IMR-90 (cell line): ENCODE results near the gene SORD.
"Not testable (repeated sequence)": the region's sequence is repeated elsewhere in the genome, so short reads cannot be mapped to it uniquely, and the experiment has no call there.

Source experiments
- CHD1 ChIP-seq: IDR thresholded peaks from 2 replicates; pipeline ENCODE4 v1.6.1; 2012; ENCODE audit warnings: low read depth, low read length, improper control_type of control experiment
- CTCF ChIP-seq: conservative IDR thresholded peaks from 2 replicates; pipeline ENCODE4 v1.5.1; 2012; ENCODE audit warnings: mild to moderate bottlenecking, low read depth, low read length, improper control_type of control experiment
- ELK1 ChIP-seq: fragments of 150-350 bp; IDR thresholded peaks from 2 replicates; pipeline ENCODE4 v1.6.1; 2016; ENCODE audit warnings: low read depth, mild to moderate bottlenecking, low read length, moderate library complexity, borderline replicate concordance
- FOS ChIP-seq: fragments of 150-350 bp; IDR thresholded peaks from 2 replicates; pipeline ENCODE4 v1.6.1; 2016; ENCODE audit warnings: low read depth, low read length
- MXI1 ChIP-seq: IDR thresholded peaks from 2 replicates; pipeline ENCODE4 v1.6.1; 2012; ENCODE audit warnings: low read depth, mild to moderate bottlenecking, low read length, moderate library complexity, borderline replicate concordance
- POLR2A ChIP-seq: IDR thresholded peaks from 2 replicates; pipeline ENCODE4 v1.6.1; 2012; ENCODE audit warnings: mild to moderate bottlenecking, low read depth, low read length
- RAD21 ChIP-seq: IDR thresholded peaks from 2 replicates; pipeline ENCODE4 v1.6.1; 2012; ENCODE audit warnings: low read length, improper control_type of control experiment
- RCOR1 ChIP-seq: IDR thresholded peaks from 2 replicates; pipeline ENCODE4 v1.6.1; 2012; ENCODE audit warnings: mild to moderate bottlenecking, low read length, improper control_type of control experiment; ENCODE audit not compliant: insufficient replicate concordance
- RFX5 ChIP-seq: IDR thresholded peaks from 2 replicates; pipeline ENCODE4 v1.8.0; 2012; ENCODE audit warnings: low read depth, mild to moderate bottlenecking, low read length, moderate library complexity

- not testable (repeated sequence) for TF ChIP-seq RFX5, CTCF, FOS, ELK1, RCOR1, RAD21, POLR2A, MXI1, CHD1
These were observed 46.8 kb upstream of the SORD start for GRCh38 chr15:44976183-44976582.
